ENCODE results near the gene HMGCR. TPM values are rescaled to one million over a fixed set of nuclear protein-coding genes. Genes with fewer than 3 reads are reported as not detected.

Gene HMGCR
- total and polyA plus RNA-seq, 2 of the 8 experiments (the other 6 are each of a cell fraction or from before 2014, with no cell fraction given): 45.8 to 199 TPM

GRCh38 chr5:75349663-75350062 lies 12.6 kb downstream of the HMGCR start:
- H2BK12ac ChIP-seq (ENCODE audit: low read depth, low read length): no peak overlapping the region
- WGBS, 2 experiments (ENCODE audit: extremely low coverage in 1 of 2, insufficient coverage in 1 of 2, insufficient read length in 1 of 2, insufficient replicate concordance in 2 of 2, low coverage in 1 of 2, low lambda C conversion rate in 2 of 2, missing lambda C conversion rate in 1 of 2): 91% methylated on average over 2 of the region's 2 CpGs; no CpG with 5 or more reads in 1 of the 2 experiments
- H4K8ac ChIP-seq (ENCODE audit: extremely low read depth, insufficient read depth, low read length): no peak overlapping the region
- no peak overlapping the region for H3K9ac ChIP-seq (replicated peaks in 1 of 4; ENCODE audit: extremely low read depth in 1 of 4, low read depth in 3 of 4, low read length in 3 of 4)
- H3K79me2 ChIP-seq (ENCODE audit: control insufficient read depth in 1 of 2, insufficient read depth in 2 of 2, low read length in 2 of 2): peaks cover 0 to 36% of the 10 kb centered on the region in 2 experiments; a peak in 2 of 4 replicates
- H3K18ac ChIP-seq (ENCODE audit: extremely low read depth, low read length): no peak overlapping the region
- TF ChIP-seq TAF7 (optimal IDR thresholded peaks at IDR 0.05; ENCODE audit: borderline replicate concordance, low read depth, low read length) (no peak), KDM4A (IDR thresholded peaks at IDR 0.05; ENCODE audit: low read depth, low read length, severe bottlenecking) (no peak), KDM5A (IDR thresholded peaks at IDR 0.05; ENCODE audit: low read length) (no peak), SIRT6 (IDR thresholded peaks at IDR 0.05; ENCODE audit: low read length) (no peak), FOSL1 (IDR thresholded peaks at IDR 0.05; ENCODE audit: insufficient read depth, low read depth, low read length) (no peak), CHD2 (IDR thresholded peaks at IDR 0.05; ENCODE audit: low read length) (no peak), TAF1 (IDR thresholded peaks at IDR 0.05; ENCODE audit: low read depth, low read length) (no peak)
- no peak overlapping the region for H4K5ac ChIP-seq (ENCODE audit: insufficient read length, low read depth, low read length)
- H2AK5ac ChIP-seq (ENCODE audit: low read depth, low read length): no peak overlapping the region
- H3K27me3 ChIP-seq (replicated peaks in 1 of 4; ENCODE audit: control insufficient read depth in 3 of 4, extremely low read depth in 1 of 4, insufficient read depth in 3 of 4, low read length in 3 of 4): no peaks in the 10 kb centered on the region
- H2BK5ac ChIP-seq (ENCODE audit: low read depth, low read length): no peak overlapping the region
- H2BK15ac ChIP-seq (ENCODE audit: low read length): no peak overlapping the region
- no peak overlapping the region for H3K27ac ChIP-seq (ENCODE audit: low read depth, low read length)
- no peak overlapping the region for H2BK120ac ChIP-seq (replicated peaks; ENCODE audit: low read depth, low read length)
- no peak overlapping the region for H3K14ac ChIP-seq (ENCODE audit: insufficient read length)
- H3K4me2 ChIP-seq (ENCODE audit: insufficient read depth in 1 of 2, low read depth in 2 of 2, low read length in 2 of 2): no peak overlapping the region
- no peak overlapping the region for H2BK20ac ChIP-seq (ENCODE audit: low read length)
- no peak overlapping the region for H2AFZ ChIP-seq (ENCODE audit: low read length)
- no peak overlapping the region for H3K4ac ChIP-seq (replicated peaks; ENCODE audit: insufficient read length, low read depth, low read length)
- H3K4me1 ChIP-seq (replicated peaks in 1 of 4; ENCODE audit: control insufficient read depth in 3 of 4, insufficient read depth in 4 of 4, low read length in 3 of 4): no peaks in the 10 kb centered on the region
- no peaks in the 10 kb centered on the region for H3K9me3 ChIP-seq (ENCODE audit: insufficient read depth in 2 of 2, low read depth in 1 of 2, low read length in 1 of 2)
- no peaks in the 10 kb centered on the region for H3K79me1 ChIP-seq (ENCODE audit: low read depth, low read length)
- H3K4me3 ChIP-seq (ENCODE audit: extremely low read depth in 1 of 4, insufficient read depth in 2 of 4, low read depth in 3 of 4, low read length in 4 of 4): no peak overlapping the region
- H3K56ac ChIP-seq (replicated peaks; ENCODE audit: insufficient read length, low read depth, low read length): no peak overlapping the region
- H4K20me1 ChIP-seq (replicated peaks in 1 of 2; ENCODE audit: control insufficient read depth in 1 of 2, insufficient read depth in 2 of 2, low read length in 2 of 2): peaks cover 2 to 5% of the 10 kb centered on the region in 2 experiments
- DNase-seq (ENCODE audit: low read depth in 1 of 2, low spot score in 2 of 2) (no peak), FAIRE-seq (no peak)
- H3K36me3 ChIP-seq (ENCODE audit: control insufficient read depth in 2 of 4, insufficient read depth in 4 of 4, low read length in 3 of 4): peaks cover 50 to 98% (median 74%) of the 10 kb centered on the region in 4 experiments
- no peak overlapping the region for H3K23ac ChIP-seq (ENCODE audit: insufficient read length)
- POLR2A ChIA-PET (ENCODE audit: partially characterized antibody): interaction anchor here (0.7 kb wide), 1 partner anchor 9 kb away, joined by 3 read pairs; no protein-coding TSS in a partner anchor
- CTCF ChIA-PET (ENCODE audit: partially characterized antibody): no interaction called here
- no peaks in the 10 kb centered on the region for H3K23me2 ChIP-seq (ENCODE audit: low read depth, low read length)
- H4K91ac ChIP-seq (replicated peaks; ENCODE audit: insufficient read length, low read length): no peak overlapping the region
